ENCODE measurements around the gene DDX27.
A peak's percentile ranks its signal among the peaks of the same experiment; 100 is the strongest.

The DDX27 gene

GRCh38 chr20:49248879-49249665, 29.9 kb downstream of the DDX27 start:
- no peak for DNase-seq

DNA sequence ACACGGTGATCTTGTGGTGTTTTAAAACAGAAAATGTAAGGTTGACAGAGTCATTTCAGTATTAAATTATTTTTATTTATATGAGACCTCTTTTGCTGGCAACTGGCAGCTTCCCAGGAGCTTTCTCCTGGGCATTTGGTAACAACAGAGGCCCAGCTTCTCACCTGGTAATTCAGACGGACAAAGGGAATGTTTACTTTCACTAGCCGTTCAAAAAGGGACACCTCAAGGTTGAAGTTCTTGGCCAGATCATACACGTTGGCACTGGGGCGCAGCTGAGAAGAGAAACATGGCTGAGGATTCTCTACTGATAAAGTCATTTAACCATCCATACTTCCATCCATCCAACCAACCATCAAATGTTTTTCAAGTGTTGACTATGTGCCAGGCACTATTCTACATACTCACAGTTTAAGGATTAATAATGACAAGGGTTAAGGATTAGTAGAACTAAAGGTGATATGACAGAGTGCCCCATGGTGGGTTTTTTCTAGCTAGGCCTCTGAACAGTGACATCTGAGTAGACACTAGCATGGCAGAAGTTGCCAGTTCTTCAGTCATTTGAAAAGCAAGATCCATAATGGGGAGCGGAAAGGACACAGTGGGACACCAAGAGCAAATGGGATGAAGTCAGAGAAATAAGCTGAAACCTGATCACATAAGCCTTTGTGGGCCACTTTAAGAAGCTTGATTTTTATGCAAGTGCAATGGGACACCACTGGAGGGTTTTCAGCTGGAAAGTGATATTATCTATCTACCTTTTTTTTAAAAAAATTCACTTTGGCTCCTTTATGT, 33.5 kb downstream of the DDX27 start:
- DNase-seq, result no peak

- DNase-seq, result no peak
These were observed 37.0 kb downstream of the DDX27 start for GRCh38 chr20:49256261-49256660.

DNA sequence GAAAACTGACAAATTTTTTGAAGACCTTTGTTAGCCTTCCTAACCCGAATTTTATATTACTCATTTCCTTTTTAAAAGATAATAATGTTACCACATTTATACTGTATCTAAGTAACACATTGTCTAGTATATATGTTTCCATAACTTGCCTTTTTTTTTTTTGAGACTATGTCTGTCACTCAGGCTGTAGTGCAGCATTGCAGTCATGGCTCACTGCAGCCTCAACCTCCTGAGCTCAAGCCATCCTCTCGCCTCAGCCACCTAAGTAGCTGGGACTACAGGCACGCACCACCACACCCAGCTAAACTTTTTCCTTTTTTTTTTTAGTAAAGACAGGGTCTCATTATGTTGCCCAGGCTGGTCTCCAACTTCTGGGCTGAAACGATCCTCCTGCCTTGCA, 40.1 kb downstream of the DDX27 start:
- DNase-seq, result no peak

- no peak for DNase-seq
These were observed 40.6 kb downstream of the DDX27 start for GRCh38 chr20:49259799-49260198.

- no peak for DNase-seq
These were observed 41.0 kb downstream of the DDX27 start for GRCh38 chr20:49260218-49260617.

DNA sequence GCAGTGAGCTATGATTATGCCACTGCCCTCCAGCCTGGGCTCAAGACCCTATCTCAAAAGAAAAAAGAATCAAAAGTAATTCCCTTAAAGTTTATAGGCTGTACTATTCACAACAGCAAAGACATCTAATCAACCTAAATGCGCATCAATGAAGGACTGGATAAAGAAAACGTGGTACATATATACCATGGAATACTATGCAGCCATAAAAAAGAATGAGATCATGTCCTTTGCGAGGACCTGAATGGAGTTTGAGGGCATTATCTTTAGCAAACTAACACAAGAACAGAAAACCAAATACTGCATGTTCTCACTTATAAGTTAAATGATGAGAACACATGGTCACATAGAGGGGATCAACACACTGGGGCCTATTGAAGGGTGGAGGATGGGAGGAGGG, 42.0 kb downstream of the DDX27 start:
- DNase-seq, result no peak

GRCh38 chr20:49262444-49262843, 43.2 kb downstream of the DDX27 start:
- DNase-seq, result no peak

GRCh38 chr20:49267327-49267726, 48.1 kb downstream of the DDX27 start:
- no peak for DNase-seq

DNA sequence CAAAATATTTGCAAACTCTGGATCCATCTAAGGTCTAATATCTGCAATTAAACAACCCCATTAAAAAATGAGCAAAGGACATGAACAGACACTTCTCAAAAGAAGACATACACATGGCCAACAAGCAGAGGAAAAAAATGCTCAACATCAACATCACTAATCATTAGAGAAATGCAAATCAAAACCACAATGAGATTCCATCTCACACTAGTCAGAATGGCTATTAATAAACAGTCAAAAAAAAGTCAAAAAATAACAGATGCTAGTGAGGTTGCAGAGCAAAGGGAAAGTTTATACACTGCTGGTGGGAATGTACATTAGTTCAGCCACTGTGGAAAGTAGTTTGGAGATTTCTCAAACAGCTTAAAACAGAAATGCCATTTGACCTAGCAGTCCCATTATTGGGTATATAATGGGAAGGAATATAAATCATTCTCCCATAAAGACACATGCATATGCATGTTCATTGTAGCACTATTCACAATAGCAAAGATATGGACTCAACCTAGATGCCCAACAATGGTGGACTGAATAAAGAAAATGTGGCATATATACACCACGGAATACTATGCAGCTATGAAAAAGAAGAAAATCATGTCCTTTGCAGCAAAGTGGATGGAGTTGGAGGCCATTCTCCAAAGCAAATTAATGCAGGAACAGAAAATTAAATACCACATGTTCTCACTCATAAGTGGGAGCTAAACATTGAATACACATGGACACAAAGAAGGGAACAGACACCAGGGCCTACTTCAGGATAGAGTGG, 49.6 kb downstream of the DDX27 start:
- no peak for DNase-seq

GRCh38 chr20:49270177-49270576, 51.0 kb downstream of the DDX27 start:
- DNase-seq, result no peak

DNA sequence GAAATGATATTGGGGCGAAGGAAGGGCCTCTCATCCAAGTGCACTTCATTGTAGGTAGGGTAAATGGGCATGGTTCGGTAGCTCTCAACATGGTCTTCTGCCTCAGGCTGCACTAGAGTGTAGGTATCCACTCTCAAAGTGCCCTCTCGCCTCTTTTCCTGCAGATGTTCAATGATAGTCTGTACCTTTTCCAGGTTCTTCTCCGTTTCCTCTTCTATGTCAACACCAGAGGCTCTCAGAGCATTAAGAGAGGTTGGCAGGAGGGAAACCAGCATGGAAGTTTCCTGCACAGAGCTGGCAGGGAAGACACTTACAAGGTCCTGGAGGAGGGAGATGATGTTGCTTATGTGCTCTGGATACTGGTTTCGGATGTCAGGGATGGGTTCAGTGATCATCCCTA, 51.5 kb downstream of the DDX27 start:
- DNase-seq, result no peak

GRCh38 chr20:49272654-49273053, 53.4 kb downstream of the DDX27 start:
- DNase-seq, result peak; percentile 40

- DNase-seq, result no peak
These were observed 54.6 kb downstream of the DDX27 start for GRCh38 chr20:49273696-49274277.

GRCh38 chr20:49275216-49275615, 56.0 kb downstream of the DDX27 start:
- DNase-seq, result no peak

DNA sequence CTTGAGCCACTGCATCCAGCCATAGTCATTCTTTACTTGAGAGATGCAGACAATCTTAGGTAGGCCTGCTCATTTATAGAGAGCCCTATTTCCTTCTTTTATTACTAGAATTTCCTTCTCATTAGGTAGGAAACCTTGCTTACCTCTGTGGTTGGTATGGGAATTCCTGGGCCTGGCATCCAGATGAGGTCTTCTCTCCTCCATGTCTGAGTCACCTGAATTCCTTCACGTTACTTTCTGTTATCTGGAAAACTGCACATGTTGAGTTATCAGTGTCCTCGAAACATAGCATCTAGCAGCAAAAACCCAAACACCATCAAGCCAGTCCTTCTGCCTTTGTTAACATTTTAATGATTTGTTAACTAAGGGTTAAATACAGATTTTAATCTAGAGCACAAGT, 56.4 kb downstream of the DDX27 start:
- DNase-seq, result no peak

DNA sequence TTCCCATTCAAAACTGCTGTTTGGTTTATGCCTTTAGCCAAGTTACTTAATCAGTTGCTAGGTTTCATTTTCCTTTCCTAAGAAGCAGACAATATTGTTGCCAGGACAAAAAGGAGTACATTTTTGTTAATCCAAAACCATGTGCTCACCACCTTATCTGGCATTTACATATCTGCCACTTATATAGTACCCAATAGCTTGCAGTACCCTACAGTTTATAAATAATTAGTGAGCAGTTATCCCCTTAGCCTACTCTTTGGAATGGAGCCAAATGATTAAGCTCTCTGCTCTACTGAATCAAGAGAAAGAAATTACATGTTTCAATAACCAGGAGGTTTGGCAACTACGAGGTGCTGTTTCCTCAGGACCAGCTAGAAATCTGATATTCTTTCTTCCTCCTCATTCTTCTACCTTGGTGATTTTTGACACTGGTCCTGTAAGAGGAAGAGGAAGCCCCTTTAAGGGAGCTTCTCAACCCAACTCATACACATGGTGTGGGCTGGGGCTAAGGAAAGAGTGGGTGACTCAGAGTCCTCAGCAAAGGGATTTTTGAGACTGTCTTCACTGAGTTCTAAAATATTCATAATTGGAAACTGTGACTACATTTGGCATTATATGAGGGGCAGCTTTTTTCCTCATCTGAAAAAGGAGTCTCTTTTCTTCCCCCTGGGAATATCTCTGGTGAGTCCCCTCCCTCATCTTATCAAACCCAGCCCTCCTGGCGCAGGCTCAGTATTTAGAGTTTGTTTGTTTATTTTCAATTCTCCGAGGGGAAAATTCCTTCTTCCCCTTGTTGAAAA, 57.1 kb downstream of the DDX27 start:
- peak; percentile 76 for DNase-seq

DNA sequence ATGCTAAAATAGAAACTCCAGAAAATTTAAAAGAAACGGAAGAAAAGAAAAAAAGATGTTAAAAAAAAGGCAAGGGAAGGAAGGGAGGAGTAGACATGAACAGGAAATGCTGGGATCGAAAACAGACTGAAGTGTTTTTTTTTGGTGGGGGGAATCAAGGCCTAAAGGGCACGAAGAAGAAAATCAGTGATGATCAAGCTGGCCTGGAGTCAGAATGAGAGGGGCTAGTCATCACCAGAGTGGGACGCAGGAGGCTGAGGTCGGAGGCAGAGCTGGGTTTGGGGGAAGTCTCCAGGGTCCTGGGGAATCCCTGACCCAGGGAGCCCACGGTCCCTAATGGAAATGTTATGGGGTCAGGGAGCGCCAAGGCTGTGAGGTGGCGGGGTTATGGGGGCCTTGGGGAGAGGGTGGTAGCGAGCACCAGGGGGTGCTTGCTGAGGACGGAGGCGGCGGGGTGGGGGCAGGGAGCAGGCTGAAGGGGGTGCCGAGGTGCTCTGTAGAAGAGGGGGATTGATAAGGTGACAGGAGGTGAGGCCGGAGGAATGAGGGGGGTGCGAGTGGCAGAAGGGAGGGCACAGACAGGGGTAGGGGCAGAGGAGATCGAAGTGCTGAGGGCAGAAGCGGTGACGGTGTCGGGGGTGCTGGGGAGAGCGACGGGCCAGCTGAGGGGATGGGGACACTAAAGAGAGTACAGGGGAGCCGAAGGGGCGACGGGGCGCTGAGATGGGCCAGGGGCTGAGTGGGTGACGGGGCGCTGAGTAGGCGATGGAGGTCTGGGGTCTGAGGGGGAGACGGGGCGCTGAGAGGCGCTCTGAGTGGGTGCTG, 58.0 kb downstream of the DDX27 start:
- peak; percentile 78 for DNase-seq

DNA sequence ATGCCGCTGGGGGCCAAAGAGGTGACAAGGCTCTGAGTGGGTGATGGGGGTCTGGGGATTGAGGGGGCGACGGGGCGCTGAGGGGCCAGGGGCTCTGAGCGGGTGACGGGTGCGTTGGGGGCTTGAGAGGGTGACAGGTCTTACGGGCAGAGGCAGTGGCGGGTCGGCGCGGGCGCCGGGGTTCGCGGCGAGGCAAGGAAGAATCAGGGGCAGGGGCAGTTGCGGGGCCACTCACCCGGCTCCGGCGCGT, 58.5 kb downstream of the DDX27 start:
- no peak for DNase-seq

- peak; percentile 99 for DNase-seq
These were observed 59.0 kb downstream of the DDX27 start, which contains the start of gene ZNFX1 for GRCh38 chr20:49278036-49278817. TSS of gene ZNFX1 (minus strand) at chr20:49278057. CDS start at chr20:49275839, 2,218 bp downstream.
